Glutamatergic neuron (in vitro differentiated cells): ENCODE results near the gene AMOTL1. TPM values are rescaled to one million over a fixed set of nuclear protein-coding genes. Genes with fewer than 3 reads are reported as not detected.

ENCODE experiments used
- DNase-seq: peaks from one replicate; pipeline ENCODE4 v3.0.0; 2022
- H3K27ac Mint-ChIP-seq: one replicate; pipeline ENCODE4 v1.8.0; 2020; ENCODE audit warnings: mild to moderate bottlenecking, mixed read lengths, inconsistent platforms; ENCODE audit not compliant: unreplicated experiment
- H3K27me3 Mint-ChIP-seq: one replicate; pipeline ENCODE4 v1.8.0; 2020; ENCODE audit warnings: mild to moderate bottlenecking, moderate library complexity, mixed read lengths, inconsistent platforms; ENCODE audit not compliant: unreplicated experiment
- H3K36me3 Mint-ChIP-seq: one replicate; pipeline ENCODE4 v1.8.0; 2020; ENCODE audit warnings: mild to moderate bottlenecking, mixed read lengths, inconsistent platforms; ENCODE audit not compliant: unreplicated experiment
- H3K4me1 Mint-ChIP-seq: one replicate; pipeline ENCODE4 v1.8.0; 2020; ENCODE audit warnings: mild to moderate bottlenecking, low read depth, mixed read lengths, inconsistent platforms; ENCODE audit not compliant: unreplicated experiment
- H3K4me3 Mint-ChIP-seq: one replicate; pipeline ENCODE4 v1.8.0; 2020; ENCODE audit warnings: mild to moderate bottlenecking, mixed read lengths, inconsistent platforms; ENCODE audit not compliant: unreplicated experiment
- H3K9me3 Mint-ChIP-seq: one replicate; pipeline ENCODE4 v1.8.0; 2020; ENCODE audit warnings: mild to moderate bottlenecking, moderate library complexity, mixed read lengths, inconsistent platforms; ENCODE audit not compliant: unreplicated experiment
- CTCF ChIP-seq: fragments of 200-600 bp; sonication (generic); IDR thresholded peaks from one replicate; pipeline ENCODE4 v1.5.0; 2021; ENCODE audit not compliant: partially characterized antibody, unreplicated experiment
- total RNA-seq: library from RNA; stranded (reverse); fragmentation: NEBNext Ultra II Directional; extraction: Animal tissue kit (Norgen Biotek cat#: 25700); gene quantifications from one replicate; pipeline ENCODE4 v1.2.1, GENCODE V29; 2021; ENCODE audit not compliant: unreplicated experiment

AMOTL1 gene
- total RNA-seq, 1 donor from 2014 or later = 27.6 TPM

DNA sequence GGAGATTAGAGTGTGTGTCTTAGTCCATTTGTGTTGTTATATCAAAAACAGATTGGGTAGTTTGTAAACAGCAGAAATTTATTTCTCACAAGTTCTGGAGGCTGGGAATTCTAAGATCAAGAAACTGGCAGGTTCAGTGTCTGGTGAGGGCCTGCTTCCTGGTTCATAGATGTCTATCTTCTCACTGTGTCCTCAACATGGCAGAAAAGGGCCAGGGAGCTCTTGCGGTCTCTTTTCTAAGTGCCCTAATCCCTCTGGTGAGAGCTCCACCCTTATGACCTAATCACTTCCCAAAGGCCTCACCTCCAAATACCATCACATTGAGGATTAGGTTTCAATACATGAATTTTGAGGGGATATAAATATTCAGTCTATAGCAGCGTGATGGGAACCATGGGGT lies 25.5 kb upstream of the AMOTL1 start:
- Mint-ChIP-seq H3K4me1 (peaks cover 3% of the 10 kb centered on the region), H3K4me3 (no peak overlapping the region), H3K9me3 (peaks cover 2% of the 10 kb centered on the region), H3K27ac (no peak overlapping the region), H3K36me3 (no peaks in the 10 kb centered on the region), H3K27me3 (peaks cover 2% of the 10 kb centered on the region)
- no peak for TF ChIP-seq CTCF
- DNase-seq = no peak

DNA sequence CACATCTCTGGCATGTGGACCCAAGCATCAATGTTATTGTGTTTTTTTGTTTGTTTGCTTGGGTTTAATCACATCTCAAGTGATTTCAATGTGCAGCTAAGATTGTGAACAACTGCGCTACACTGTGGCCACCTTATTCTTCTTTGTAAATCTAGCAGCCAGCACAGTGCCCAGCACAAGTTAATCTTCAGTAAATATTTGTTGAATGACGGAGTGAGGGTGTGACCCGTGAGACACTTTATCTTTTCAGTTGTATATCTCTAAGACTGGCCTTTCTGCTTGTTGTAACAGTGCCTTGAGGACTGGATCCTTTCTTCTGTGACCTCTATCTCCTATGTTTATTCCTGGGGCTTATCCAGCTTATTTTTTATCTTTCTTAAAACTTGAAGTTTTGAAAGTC lies 21.4 kb upstream of the AMOTL1 start:
- no peaks in the 10 kb centered on the region for H3K36me3 Mint-ChIP-seq
- no peak overlapping the region for H3K27ac Mint-ChIP-seq
- no peaks in the 10 kb centered on the region for H3K4me1 Mint-ChIP-seq
- DNase-seq = no peak
- peaks cover 2% of the 10 kb centered on the region for H3K27me3 Mint-ChIP-seq
- no peak overlapping the region for H3K4me3 Mint-ChIP-seq
- no peak for TF ChIP-seq CTCF
- H3K9me3 Mint-ChIP-seq = no peaks in the 10 kb centered on the region

DNA sequence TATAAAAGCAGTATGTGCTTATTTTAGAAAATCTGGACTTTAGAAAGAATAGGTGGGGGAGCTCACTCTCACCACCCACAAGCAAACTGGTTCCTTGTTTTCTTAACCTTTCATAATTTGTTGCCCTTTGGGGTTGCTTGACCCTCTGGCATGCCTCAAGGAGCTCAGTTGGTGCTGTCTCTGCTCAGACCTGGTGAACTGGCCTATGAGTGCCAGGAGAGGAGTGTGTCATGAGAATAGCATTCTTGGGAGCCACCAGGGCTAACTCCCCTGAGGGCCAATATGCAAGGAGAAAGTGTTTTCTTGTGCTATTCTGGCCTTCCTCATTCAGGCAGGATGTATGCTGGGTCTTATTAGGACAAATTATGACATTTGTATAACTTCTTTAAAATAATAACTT lies 21.0 kb upstream of the AMOTL1 start:
- DNase-seq = no peak
- Mint-ChIP-seq H3K4me3 (no peak overlapping the region), H3K27me3 (peaks cover 2% of the 10 kb centered on the region), H3K4me1 (no peaks in the 10 kb centered on the region), H3K9me3 (no peaks in the 10 kb centered on the region), H3K36me3 (no peaks in the 10 kb centered on the region), H3K27ac (no peak overlapping the region)
- no peak for TF ChIP-seq CTCF

- no peaks in the 10 kb centered on the region for H3K4me1 Mint-ChIP-seq
- H3K27ac Mint-ChIP-seq = no peak overlapping the region
- DNase-seq = no peak
- H3K9me3 Mint-ChIP-seq = no peaks in the 10 kb centered on the region
- peaks cover 2% of the 10 kb centered on the region for H3K27me3 Mint-ChIP-seq
- no peak overlapping the region for H3K4me3 Mint-ChIP-seq
- no peak for TF ChIP-seq CTCF
- H3K36me3 Mint-ChIP-seq = no peaks in the 10 kb centered on the region
These were observed 20.5 kb upstream of the AMOTL1 start for GRCh38 chr11:94747601-94748041.

DNA sequence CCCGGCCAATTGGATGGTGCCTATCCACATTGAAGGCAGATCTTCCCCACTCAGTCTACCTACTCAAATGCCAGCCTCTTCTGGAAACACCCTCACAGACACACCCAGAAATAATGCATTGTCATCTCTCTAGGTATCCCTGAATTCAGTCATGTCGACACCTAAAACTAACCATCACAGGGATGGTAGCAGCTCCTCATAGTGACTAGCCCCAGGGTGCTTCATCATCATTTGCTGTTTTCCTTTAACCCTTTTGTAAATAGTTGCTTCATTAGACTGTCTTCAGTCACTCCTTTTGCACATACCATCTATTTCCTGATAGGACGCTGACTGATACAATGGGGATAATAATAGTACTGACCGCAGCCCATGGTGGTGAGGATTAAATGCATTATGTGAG lies 18.8 kb upstream of the AMOTL1 start:
- no peak overlapping the region for H3K4me3 Mint-ChIP-seq
- no peaks in the 10 kb centered on the region for H3K4me1 Mint-ChIP-seq
- TF ChIP-seq CTCF = no peak
- H3K9me3 Mint-ChIP-seq = no peaks in the 10 kb centered on the region
- H3K27ac Mint-ChIP-seq = no peak overlapping the region
- H3K27me3 Mint-ChIP-seq = peaks cover 3% of the 10 kb centered on the region
- H3K36me3 Mint-ChIP-seq = no peaks in the 10 kb centered on the region
- DNase-seq = no peak
